MM.1S (cell line): Measurements from ENCODE around the gene COL18A1.
"Not testable (repeated sequence)": the region's sequence is repeated elsewhere in the genome, so short reads cannot be mapped to it uniquely, and the experiment has no call there.

ENCODE experiments used
- DNase-seq: peaks from one replicate; pipeline ENCODE4 v3.0.0-alpha.2; 2015
- H2AFZ ChIP-seq: fragments of 300-600 bp; sonication (generic); 2 replicates; pipeline ENCODE4 v1.6.0; 2016; ENCODE audit warnings: antibody characterized with exemption, low read length
- H3F3A ChIP-seq: fragments of 300-600 bp; sonication (generic); 2 replicates; pipeline ENCODE4 v1.6.1; 2016; ENCODE audit warnings: mild to moderate bottlenecking, antibody characterized with exemption, low read length, moderate library complexity, mixed read lengths; ENCODE audit not compliant: insufficient read depth
- H3K27ac ChIP-seq: fragments of 300-600 bp; sonication (generic); 2 replicates; pipeline ENCODE4 v1.5.1; 2016; ENCODE audit warnings: mild to moderate bottlenecking, low read length
- H3K27me3 ChIP-seq: fragments of 300-600 bp; sonication (generic); replicated peaks from 2 replicates; pipeline ENCODE4 v1.6.0; 2016; ENCODE audit warnings: low read length; ENCODE audit not compliant: insufficient read depth
- H3K36me3 ChIP-seq: fragments of 300-600 bp; sonication (generic); replicated peaks from 2 replicates; pipeline ENCODE4 v1.6.1; 2016; ENCODE audit warnings: mild to moderate bottlenecking, low read length, mixed read lengths; ENCODE audit not compliant: insufficient read depth
- H3K4me1 ChIP-seq: fragments of 300-600 bp; sonication (generic); 2 replicates; pipeline ENCODE4 v1.6.1; 2016; ENCODE audit warnings: low read length, mixed read lengths
- H3K4me2 ChIP-seq: fragments of 300-600 bp; sonication (generic); 2 replicates; pipeline ENCODE4 v1.6.0; 2016; ENCODE audit warnings: low read depth, low read length
- H3K4me3 ChIP-seq: fragments of 300-600 bp; sonication (generic); 2 replicates; pipeline ENCODE4 v1.5.1; 2016; ENCODE audit warnings: low read length, mixed read lengths
- H3K79me2 ChIP-seq: fragments of 300-600 bp; sonication (generic); 2 replicates; pipeline ENCODE4 v1.6.1; 2016; ENCODE audit warnings: mixed run types, low read length, mixed read lengths
- H3K9ac ChIP-seq: fragments of 300-600 bp; sonication (generic); 2 replicates; pipeline ENCODE4 v1.6.1; 2016; ENCODE audit warnings: low read length, mixed read lengths
- H3K9me2 ChIP-seq: fragments of 300-600 bp; sonication (generic); replicated peaks from 2 replicates; pipeline ENCODE4 v1.6.1; 2016; ENCODE audit warnings: mild to moderate bottlenecking, low read length, mixed read lengths; ENCODE audit not compliant: insufficient read depth
- H3K9me3 ChIP-seq: fragments of 300-600 bp; sonication (generic); replicated peaks from 2 replicates; pipeline ENCODE4 v1.6.1; 2016; ENCODE audit warnings: mild to moderate bottlenecking, low read length, mixed read lengths; ENCODE audit not compliant: insufficient read depth
- H4K20me1 ChIP-seq: fragments of 300-600 bp; sonication (generic); 2 replicates; pipeline ENCODE4 v1.6.1; 2016; ENCODE audit warnings: mild to moderate bottlenecking, low read length, moderate library complexity, mixed read lengths; ENCODE audit not compliant: insufficient read depth
- CTCF ChIP-seq: fragments of 300-600 bp; sonication (generic); IDR thresholded peaks from 2 replicates; pipeline ENCODE4 v1.5.1; 2016; ENCODE audit warnings: antibody characterized with exemption, low read length, mixed read lengths
- EZH2 ChIP-seq: fragments of 300-600 bp; sonication (generic); optimal IDR thresholded peaks from 2 replicates; pipeline ENCODE3; 2017; ENCODE audit warnings: low read depth, mild to moderate bottlenecking, antibody characterized with exemption, low read length, mixed read lengths
- EZH2phosphoT487 ChIP-seq: fragments of 300-600 bp; sonication (generic); IDR thresholded peaks from 2 replicates; pipeline ENCODE4 v1.6.1; 2018; ENCODE audit warnings: antibody characterized with exemption, low read length

COL18A1 gene

GRCh38 chr21:45499201-45499750 is 94.3 kb downstream of the COL18A1 start:
- no peaks in the 10 kb centered on the region for H3K9me2 ChIP-seq
- no peak for DNase-seq
- H3K79me2 ChIP-seq, result no peaks in the 10 kb centered on the region
- no peaks in the 10 kb centered on the region for H3K9me3 ChIP-seq
- no peak overlapping the region for H3K27ac ChIP-seq
- peaks cover 76% of the 10 kb centered on the region for H3K27me3 ChIP-seq
- no peaks in the 10 kb centered on the region for H3F3A ChIP-seq
- H3K4me1 ChIP-seq, result no peaks in the 10 kb centered on the region
- no peak overlapping the region for H2AFZ ChIP-seq
- no peak for TF ChIP-seq CTCF
- TF ChIP-seq EZH2phosphoT487, result no peak
- TF ChIP-seq EZH2, result no peak
- no peak overlapping the region for H3K9ac ChIP-seq
- no peaks in the 10 kb centered on the region for H4K20me1 ChIP-seq
- H3K4me2 ChIP-seq, result no peak overlapping the region
- no peaks in the 10 kb centered on the region for H3K36me3 ChIP-seq
- no peak overlapping the region for H3K4me3 ChIP-seq

DNA sequence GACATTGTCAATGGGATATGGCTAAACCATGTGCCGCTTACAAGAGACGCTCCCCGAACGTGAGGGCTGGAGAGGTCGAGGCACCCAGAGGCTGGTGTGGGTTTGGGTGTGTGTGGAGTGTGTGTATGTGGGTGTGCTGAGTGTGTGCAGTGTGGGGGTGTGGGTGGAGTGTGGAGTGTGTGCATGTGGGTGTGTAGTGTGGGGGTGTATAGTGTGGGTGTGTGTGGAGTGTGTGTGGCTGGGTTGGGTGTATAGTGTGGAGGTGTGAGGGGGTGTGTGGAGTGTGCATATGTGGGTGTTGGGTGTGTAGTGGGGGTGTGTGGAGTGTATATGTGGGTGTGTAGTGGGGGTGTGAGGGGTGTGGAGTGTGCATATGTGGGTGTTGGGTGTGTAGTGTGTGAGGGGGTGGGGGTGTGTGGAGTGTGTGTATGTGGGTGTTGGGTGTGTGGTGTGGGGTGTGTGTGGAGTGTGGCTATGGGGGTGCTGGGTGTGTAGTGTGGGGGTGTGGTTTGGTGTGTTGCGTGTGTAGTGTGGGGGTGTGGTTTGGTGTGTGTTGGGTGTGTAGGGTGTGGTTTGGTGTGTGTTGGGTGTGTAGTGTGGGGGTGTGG is 95.1 kb downstream of the COL18A1 start:
- no peak overlapping the region for H3K27ac ChIP-seq
- H2AFZ ChIP-seq, result no peak overlapping the region
- H3K4me3 ChIP-seq, result no peak overlapping the region
- H3K9me3 ChIP-seq, result no peaks in the 10 kb centered on the region
- no peaks in the 10 kb centered on the region for H3K79me2 ChIP-seq
- no peak overlapping the region for H3K4me2 ChIP-seq
- DNase-seq, result no peak
- H3K9ac ChIP-seq, result no peak overlapping the region
- no peaks in the 10 kb centered on the region for H3F3A ChIP-seq
- TF ChIP-seq CTCF, result no peak
- H4K20me1 ChIP-seq, result no peaks in the 10 kb centered on the region; the same call in 1 of the 2 replicates
- H3K4me1 ChIP-seq, result no peaks in the 10 kb centered on the region
- H3K36me3 ChIP-seq, result no peaks in the 10 kb centered on the region
- H3K27me3 ChIP-seq, result peaks cover 76% of the 10 kb centered on the region
- no peaks in the 10 kb centered on the region for H3K9me2 ChIP-seq

DNA sequence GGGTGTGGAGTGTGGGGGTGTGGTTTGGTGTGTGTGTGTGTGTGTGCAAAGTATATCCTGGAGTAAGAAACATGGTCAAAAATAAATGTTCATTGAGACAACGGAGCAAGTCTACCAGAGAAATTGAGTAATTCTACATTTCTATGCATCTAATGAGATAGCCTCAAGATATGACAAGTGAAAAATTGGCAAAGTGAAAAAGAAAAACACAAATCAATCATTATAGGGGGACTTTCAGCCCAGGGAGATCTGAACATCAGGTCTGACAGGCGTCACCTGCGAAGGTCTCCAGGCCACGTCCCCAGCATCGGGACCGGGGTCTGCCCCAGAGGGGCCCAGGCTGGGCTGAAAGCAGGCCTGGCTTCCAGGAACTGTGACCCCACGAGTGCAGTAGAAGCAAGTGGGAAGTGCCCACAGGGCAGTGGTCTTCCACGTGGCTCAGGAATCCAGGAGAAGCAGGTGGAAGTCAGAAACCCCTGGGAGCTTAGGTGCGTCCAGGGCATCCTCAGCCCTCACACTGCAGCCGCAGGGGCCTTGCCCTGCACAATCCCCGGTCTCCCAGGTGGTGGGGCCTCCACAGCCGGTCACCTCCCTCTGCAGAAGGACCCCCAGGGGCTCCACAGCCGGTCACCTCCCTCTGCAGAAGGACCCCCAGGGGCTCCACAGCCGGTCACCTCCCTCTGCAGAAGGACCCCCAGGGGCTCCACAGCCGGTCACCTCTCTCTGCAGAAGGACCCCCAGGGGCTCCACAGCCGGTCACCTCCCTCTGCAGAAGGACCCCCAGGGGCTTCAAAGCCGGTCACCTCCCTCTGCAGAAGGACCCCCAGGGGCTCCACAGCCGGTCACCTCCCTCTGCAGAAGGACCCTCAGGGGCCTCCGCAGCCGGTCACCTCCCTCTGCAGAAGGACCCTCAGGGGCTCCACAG is 96.4 kb downstream of the COL18A1 start:
- not testable (repeated sequence) for H3K9me3 ChIP-seq, DNase-seq, H3K9ac ChIP-seq, H3K4me3 ChIP-seq, H3K4me1 ChIP-seq, H3K79me2 ChIP-seq, H3K27ac ChIP-seq, H3F3A ChIP-seq, H2AFZ ChIP-seq, H4K20me1 ChIP-seq, H3K36me3 ChIP-seq, H3K4me2 ChIP-seq, H3K9me2 ChIP-seq
- H3K27me3 ChIP-seq, result peaks cover 76% of the 10 kb centered on the region

DNA sequence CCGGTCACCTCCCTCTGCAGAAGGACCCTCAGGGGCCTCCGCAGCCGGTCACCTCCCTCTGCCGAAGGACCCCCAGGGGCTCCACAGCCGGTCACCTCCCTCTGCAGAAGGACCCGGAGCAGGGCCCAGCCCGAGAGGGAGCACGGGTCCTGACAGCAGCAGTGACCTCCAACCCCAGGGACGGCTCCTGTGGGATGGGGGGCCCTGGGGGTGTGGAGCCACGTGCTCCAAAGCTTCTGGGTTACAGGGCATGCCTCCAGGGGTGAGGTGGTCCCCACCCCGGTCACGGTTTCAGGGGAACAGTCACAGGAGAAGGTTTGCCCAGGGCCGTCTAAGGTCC is 97.0 kb downstream of the COL18A1 start:
- H3K4me2 ChIP-seq, result no peak overlapping the region
- no peak overlapping the region for H2AFZ ChIP-seq
- H4K20me1 ChIP-seq, result no peaks in the 10 kb centered on the region; the same call in 1 of the 2 replicates
- no peaks in the 10 kb centered on the region for H3K4me1 ChIP-seq
- H3K4me3 ChIP-seq, result no peak overlapping the region
- H3K9me2 ChIP-seq, result no peaks in the 10 kb centered on the region
- no peaks in the 10 kb centered on the region for H3K79me2 ChIP-seq
- H3K9me3 ChIP-seq, result no peaks in the 10 kb centered on the region
- no peak overlapping the region for H3K27ac ChIP-seq
- peaks cover 75% of the 10 kb centered on the region for H3K27me3 ChIP-seq
- H3F3A ChIP-seq, result no peaks in the 10 kb centered on the region
- no peak for DNase-seq
- TF ChIP-seq CTCF (no peak), EZH2phosphoT487 (no peak), EZH2 (no peak)
- H3K36me3 ChIP-seq, result no peaks in the 10 kb centered on the region
- H3K9ac ChIP-seq, result no peak overlapping the region
